ENCODE results near the gene NLRP5. TPM values are rescaled to one million over a fixed set of nuclear protein-coding genes. Genes with fewer than 3 reads are reported as not detected.
"Not testable (repeated sequence)": the region's sequence is repeated elsewhere in the genome, so short reads cannot be mapped to it uniquely, and the experiment has no call there.

The NLRP5 gene
- total and polyA plus RNA-seq, 2 of the 4 experiments (the other 2 are of a cell fraction), result not detected

DNA sequence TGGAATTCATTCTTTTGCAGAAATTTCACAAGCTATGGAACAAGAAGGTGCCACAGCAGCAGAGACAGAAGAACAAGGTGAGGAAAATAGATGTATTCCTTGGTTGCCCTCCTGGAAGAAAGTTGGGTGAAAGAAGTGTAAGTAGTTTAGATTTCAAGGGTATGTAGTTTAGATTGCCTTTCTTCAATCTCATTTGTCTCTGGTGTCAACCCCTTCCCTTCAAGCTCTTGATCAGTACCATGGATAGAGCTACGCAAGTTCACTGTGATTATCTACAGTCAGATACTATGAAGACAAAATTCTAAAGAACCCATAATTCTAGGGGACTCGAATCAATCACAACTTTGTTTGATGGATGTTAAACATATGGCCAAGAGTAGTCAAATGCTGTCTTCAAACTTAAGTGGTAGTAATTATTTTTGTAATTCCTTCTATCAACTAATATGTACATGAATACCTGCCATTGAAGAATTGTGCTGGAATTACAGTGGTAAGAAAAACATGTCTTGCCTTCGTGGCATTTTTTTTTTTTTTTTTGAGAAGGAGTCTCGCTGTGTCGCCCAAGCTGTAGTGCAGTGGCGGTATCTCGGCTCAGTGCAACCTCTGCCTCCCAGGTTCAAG lies 33.9 kb downstream of the NLRP5 start:
- H3K4ac ChIP-seq (ENCODE audit: low read depth, low read length); H3K18ac ChIP-seq (ENCODE audit: low read depth, low read length); H2AK5ac ChIP-seq (ENCODE audit: low read depth, low read length); DNase-seq; H4K20me1 ChIP-seq (ENCODE audit: insufficient read depth, low read length); H4K5ac ChIP-seq (ENCODE audit: low read depth, low read length); H3K23ac ChIP-seq (ENCODE audit: low read depth, low read length); H2AFZ ChIP-seq (replicated peaks; ENCODE audit: low read length, poor library complexity); dilution Hi-C loops (cut with HindIII; ENCODE audit: low sequenced_read_pairs, unreplicated experiment); H2BK5ac ChIP-seq (ENCODE audit: low read depth, low read length, poor library complexity, severe bottlenecking); H2BK15ac ChIP-seq (ENCODE audit: low read depth, low read length); BruUV-seq (replicated peaks); CTCF ChIA-PET; H2AK9ac ChIP-seq (replicated peaks; ENCODE audit: low read depth, low read length, poor library complexity); H3K4me1 ChIP-seq (ENCODE audit: control insufficient read depth, insufficient read depth, low read length); H3K56ac ChIP-seq (ENCODE audit: extremely low read depth, insufficient read depth, low read length); H3K4me2 ChIP-seq (ENCODE audit: low read depth, low read length); H3K36me3 ChIP-seq (ENCODE audit: control insufficient read depth, insufficient read depth, low read length); intact Hi-C loops (cut with micrococcal nuclease); ATAC-seq (ENCODE audit: low read depth); H3K14ac ChIP-seq (replicated peaks; ENCODE audit: low read depth, low read length); H2BK120ac ChIP-seq (ENCODE audit: low read depth, low read length); H4K91ac ChIP-seq (ENCODE audit: insufficient read depth, low read depth, low read length); H3K27ac ChIP-seq (ENCODE audit: insufficient read depth, low read length); H3K9ac ChIP-seq (ENCODE audit: low read depth, low read length); H3K27me3 ChIP-seq (ENCODE audit: control insufficient read depth, insufficient read depth, low read length); H3K79me1 ChIP-seq (ENCODE audit: low read depth in 1 of 2, low read length in 2 of 2); in situ Hi-C loops (cut with MboI; ENCODE audit: low sequenced_read_pairs); H3K9me1 ChIP-seq (ENCODE audit: insufficient read depth, low read length); H2BK20ac ChIP-seq (ENCODE audit: low read depth, low read length); POLR2A ChIA-PET (ENCODE audit: unreplicated experiment); H3K4me3 ChIP-seq (ENCODE audit: insufficient read depth, low read depth, low read length); H4K8ac ChIP-seq (ENCODE audit: low read depth in 2 of 2, low read length in 2 of 2): not testable (repeated sequence)
- no CpG with 5 or more reads among the region's 7 CpGs for WGBS, 2 experiments (ENCODE audit: extremely low coverage in 2 of 2, insufficient read length in 1 of 2)
- H3K9me3 ChIP-seq (ENCODE audit: control insufficient read depth, insufficient read depth, low read length), result peaks cover 17% of the 10 kb centered on the region
